MM.1S (cell line): ENCODE results near the gene CDPF1.

Experiments used
- DNase-seq: peaks from one replicate; pipeline ENCODE4 v3.0.0-alpha.2; 2015
- H2AFZ ChIP-seq: fragments of 300-600 bp; sonication (generic); 2 replicates; pipeline ENCODE4 v1.6.0; 2016; ENCODE audit warnings: antibody characterized with exemption, low read length
- H3F3A ChIP-seq: fragments of 300-600 bp; sonication (generic); 2 replicates; pipeline ENCODE4 v1.6.1; 2016; ENCODE audit warnings: mild to moderate bottlenecking, antibody characterized with exemption, low read length, moderate library complexity, mixed read lengths; ENCODE audit not compliant: insufficient read depth
- H3K27ac ChIP-seq: fragments of 300-600 bp; sonication (generic); 2 replicates; pipeline ENCODE4 v1.5.1; 2016; ENCODE audit warnings: mild to moderate bottlenecking, low read length
- H3K27me3 ChIP-seq: fragments of 300-600 bp; sonication (generic); replicated peaks from 2 replicates; pipeline ENCODE4 v1.6.0; 2016; ENCODE audit warnings: low read length; ENCODE audit not compliant: insufficient read depth
- H3K36me3 ChIP-seq: fragments of 300-600 bp; sonication (generic); replicated peaks from 2 replicates; pipeline ENCODE4 v1.6.1; 2016; ENCODE audit warnings: mild to moderate bottlenecking, low read length, mixed read lengths; ENCODE audit not compliant: insufficient read depth
- H3K4me1 ChIP-seq: fragments of 300-600 bp; sonication (generic); 2 replicates; pipeline ENCODE4 v1.6.1; 2016; ENCODE audit warnings: low read length, mixed read lengths
- H3K4me2 ChIP-seq: fragments of 300-600 bp; sonication (generic); 2 replicates; pipeline ENCODE4 v1.6.0; 2016; ENCODE audit warnings: low read depth, low read length
- H3K4me3 ChIP-seq: fragments of 300-600 bp; sonication (generic); 2 replicates; pipeline ENCODE4 v1.5.1; 2016; ENCODE audit warnings: low read length, mixed read lengths
- H3K79me2 ChIP-seq: fragments of 300-600 bp; sonication (generic); 2 replicates; pipeline ENCODE4 v1.6.1; 2016; ENCODE audit warnings: mixed run types, low read length, mixed read lengths
- H3K9ac ChIP-seq: fragments of 300-600 bp; sonication (generic); 2 replicates; pipeline ENCODE4 v1.6.1; 2016; ENCODE audit warnings: low read length, mixed read lengths
- H3K9me2 ChIP-seq: fragments of 300-600 bp; sonication (generic); replicated peaks from 2 replicates; pipeline ENCODE4 v1.6.1; 2016; ENCODE audit warnings: mild to moderate bottlenecking, low read length, mixed read lengths; ENCODE audit not compliant: insufficient read depth
- H3K9me3 ChIP-seq: fragments of 300-600 bp; sonication (generic); replicated peaks from 2 replicates; pipeline ENCODE4 v1.6.1; 2016; ENCODE audit warnings: mild to moderate bottlenecking, low read length, mixed read lengths; ENCODE audit not compliant: insufficient read depth
- H4K20me1 ChIP-seq: fragments of 300-600 bp; sonication (generic); 2 replicates; pipeline ENCODE4 v1.6.1; 2016; ENCODE audit warnings: mild to moderate bottlenecking, low read length, moderate library complexity, mixed read lengths; ENCODE audit not compliant: insufficient read depth
- CTCF ChIP-seq: fragments of 300-600 bp; sonication (generic); IDR thresholded peaks from 2 replicates; pipeline ENCODE4 v1.5.1; 2016; ENCODE audit warnings: antibody characterized with exemption, low read length, mixed read lengths
- EZH2 ChIP-seq: fragments of 300-600 bp; sonication (generic); optimal IDR thresholded peaks from 2 replicates; pipeline ENCODE3; 2017; ENCODE audit warnings: low read depth, mild to moderate bottlenecking, antibody characterized with exemption, low read length, mixed read lengths
- EZH2phosphoT487 ChIP-seq: fragments of 300-600 bp; sonication (generic); IDR thresholded peaks from 2 replicates; pipeline ENCODE4 v1.6.1; 2018; ENCODE audit warnings: antibody characterized with exemption, low read length

Gene CDPF1

GRCh38 chr22:46224044-46224897 is 25.8 kb downstream of the CDPF1 start:
- Histone ChIP-seq H3K4me3 (no peak overlapping the region), H3K4me1 (peaks cover 10% of the 10 kb centered on the region), H3K27me3 (no peaks in the 10 kb centered on the region), H3K36me3 (no peaks in the 10 kb centered on the region), H3K9ac (no peak overlapping the region), H3K27ac (no peak overlapping the region), H3K4me2 (no peak overlapping the region), H3K9me3 (no peaks in the 10 kb centered on the region), H3K9me2 (no peaks in the 10 kb centered on the region), H3K79me2 (no peaks in the 10 kb centered on the region), H2AFZ (no peak overlapping the region), H3F3A (peaks cover 8% of the 10 kb centered on the region), H4K20me1 (no peaks in the 10 kb centered on the region)
- no peak for DNase-seq
- TF ChIP-seq CTCF (no peak), EZH2phosphoT487 (no peak), EZH2 (no peak)

- no peaks in the 10 kb centered on the region for H3K79me2 ChIP-seq
- TF ChIP-seq EZH2phosphoT487 (no peak), EZH2 (no peak), CTCF (no peak)
- H3K36me3 ChIP-seq: no peaks in the 10 kb centered on the region
- H3K9ac ChIP-seq: no peak overlapping the region
- no peak overlapping the region for H3K4me2 ChIP-seq
- H4K20me1 ChIP-seq: no peaks in the 10 kb centered on the region
- no peak overlapping the region for H3K4me3 ChIP-seq
- H3K27ac ChIP-seq: no peak overlapping the region
- no peaks in the 10 kb centered on the region for H3K9me2 ChIP-seq
- no peaks in the 10 kb centered on the region for H3K9me3 ChIP-seq
- no peak overlapping the region for H2AFZ ChIP-seq
- DNase-seq: no peak
- H3F3A ChIP-seq: peaks cover 12% of the 10 kb centered on the region
- no peaks in the 10 kb centered on the region for H3K27me3 ChIP-seq
- H3K4me1 ChIP-seq: peaks cover 13% of the 10 kb centered on the region
These were observed 29.2 kb downstream of the CDPF1 start for GRCh38 chr22:46220921-46221320.

- peak overlapping the region; percentile 69 for H3K4me2 ChIP-seq
- peak; percentile 93 for DNase-seq
- H3K79me2 ChIP-seq: no peaks in the 10 kb centered on the region
- H3K36me3 ChIP-seq: no peaks in the 10 kb centered on the region
- no peaks in the 10 kb centered on the region for H3K9me3 ChIP-seq
- peak overlapping the region; percentile 90 for H3K27ac ChIP-seq
- H3K4me1 ChIP-seq: peaks cover 13% of the 10 kb centered on the region
- no peak for TF ChIP-seq EZH2
- no peak for TF ChIP-seq EZH2phosphoT487
- no peaks in the 10 kb centered on the region for H4K20me1 ChIP-seq
- H3K9ac ChIP-seq: peak overlapping the region; percentile 38
- peak overlapping the region; percentile 76 for H2AFZ ChIP-seq
- peak overlapping the region; percentile 43 for H3K4me3 ChIP-seq
- H3K9me2 ChIP-seq: no peaks in the 10 kb centered on the region
- no peaks in the 10 kb centered on the region for H3K27me3 ChIP-seq
- H3F3A ChIP-seq: peaks cover 12% of the 10 kb centered on the region
These were observed 30.5 kb downstream of the CDPF1 start for GRCh38 chr22:46219636-46220035.

GRCh38 chr22:46214616-46215015 is 35.5 kb downstream of the CDPF1 start:
- Histone ChIP-seq H3K4me2 (no peak overlapping the region), H3K9ac (no peak overlapping the region), H3F3A (peaks cover 8% of the 10 kb centered on the region; the same call in 1 of the 2 replicates), H3K36me3 (no peaks in the 10 kb centered on the region), H3K9me3 (no peaks in the 10 kb centered on the region), H2AFZ (no peak overlapping the region), H3K4me1 (0 out of 2 replicates have a peak, but pooled peaks cover 6% of the 10 kb centered on the region), H3K27me3 (no peaks in the 10 kb centered on the region), H4K20me1 (no peaks in the 10 kb centered on the region), H3K79me2 (no peaks in the 10 kb centered on the region), H3K9me2 (no peaks in the 10 kb centered on the region), H3K27ac (no peak overlapping the region), H3K4me3 (no peak overlapping the region)
- DNase-seq: no peak
- TF ChIP-seq EZH2 (no peak), CTCF (no peak), EZH2phosphoT487 (no peak)
